ACC112 (cell line): ENCODE results near the gene EYA2.

Experiments used
- H2AFZ ChIP-seq: fragments of 200-600 bp; sonication (generic); one replicate; pipeline ENCODE4 v1.6.0; 2017; ENCODE audit warnings: antibody characterized with exemption, low read length; ENCODE audit not compliant: unreplicated experiment
- H3K27ac ChIP-seq: fragments of 200-600 bp; sonication (generic); 2 replicates; pipeline ENCODE4 v1.5.1; 2014; ENCODE audit warnings: low read depth, mild to moderate bottlenecking, antibody characterized with exemption, low read length, moderate library complexity
- H3K27me3 ChIP-seq: fragments of 200-600 bp; sonication (generic); 2 replicates; pipeline ENCODE4 v1.6.1; 2014; ENCODE audit warnings: mild to moderate bottlenecking, antibody characterized with exemption, low read length, moderate library complexity, mixed read lengths; ENCODE audit not compliant: insufficient read depth
- H3K36me3 ChIP-seq: fragments of 200-600 bp; sonication (generic); 2 replicates; pipeline ENCODE4 v1.6.1; 2016; ENCODE audit warnings: mild to moderate bottlenecking, antibody characterized with exemption, low read length, moderate library complexity, mixed read lengths; ENCODE audit not compliant: insufficient read depth
- H3K4me1 ChIP-seq: fragments of 200-600 bp; sonication (generic); one replicate; pipeline ENCODE4 v1.6.1; 2016; ENCODE audit warnings: low read length, mixed read lengths; ENCODE audit not compliant: insufficient read depth, unreplicated experiment, control insufficient read depth
- H3K4me3 ChIP-seq: fragments of 200-600 bp; sonication (generic); 2 replicates; pipeline ENCODE4 v1.5.1; 2014; ENCODE audit warnings: mild to moderate bottlenecking, low read depth, low read length
- H3K79me2 ChIP-seq: fragments of 200-600 bp; sonication (generic); one replicate; pipeline ENCODE4 v1.6.0; 2016; ENCODE audit warnings: low read length; ENCODE audit not compliant: control insufficient read depth, unreplicated experiment, insufficient read depth

EYA2 gene

DNA sequence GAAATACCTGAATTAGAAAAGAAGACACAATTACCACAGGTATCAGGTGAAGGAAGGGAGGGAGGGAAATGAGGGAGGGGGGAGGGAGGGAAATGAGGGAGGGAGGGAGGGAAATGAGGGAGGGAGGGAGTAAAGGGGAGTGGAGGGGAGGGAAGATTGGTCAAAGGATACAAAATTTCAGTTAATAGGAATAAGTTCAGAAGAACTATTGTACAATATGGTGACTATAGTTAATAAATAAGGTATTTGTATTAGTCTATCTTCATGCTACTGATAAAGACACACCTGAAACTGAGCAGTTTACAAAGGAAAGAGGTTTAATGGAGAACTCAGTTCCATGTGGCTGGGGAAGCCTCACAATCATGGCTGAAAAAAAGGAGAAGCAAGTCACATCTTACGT, 185.7 kb downstream of the EYA2 start:
- no peak overlapping the region for H2AFZ ChIP-seq
- H3K27me3 ChIP-seq: no peaks in the 10 kb centered on the region
- no peak overlapping the region for H3K4me3 ChIP-seq
- no peaks in the 10 kb centered on the region for H3K4me1 ChIP-seq
- H3K79me2 ChIP-seq: no peaks in the 10 kb centered on the region
- no peak overlapping the region for H3K27ac ChIP-seq
- no peaks in the 10 kb centered on the region for H3K36me3 ChIP-seq

DNA sequence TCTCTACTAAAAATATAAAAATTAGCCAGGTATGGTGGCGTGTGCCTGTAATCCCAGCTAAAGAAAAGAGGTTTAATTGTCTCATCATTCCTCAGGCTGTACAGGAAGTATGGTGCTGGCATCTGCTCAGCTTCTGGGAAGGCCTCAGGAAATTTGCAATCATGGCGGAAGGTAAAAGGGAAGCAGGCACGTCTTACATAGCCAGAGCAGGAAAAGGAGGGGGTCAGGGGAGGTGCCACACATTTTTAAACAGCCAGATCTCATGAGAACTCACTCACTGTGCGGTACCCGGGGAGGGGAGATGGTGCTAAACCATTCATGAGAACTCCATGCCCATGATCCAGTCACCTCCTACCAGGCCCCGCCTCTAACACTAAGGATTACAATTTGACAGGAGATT, 191.7 kb downstream of the EYA2 start:
- Histone ChIP-seq H3K27me3 (no peaks in the 10 kb centered on the region), H3K36me3 (no peaks in the 10 kb centered on the region), H3K4me1 (no peaks in the 10 kb centered on the region), H3K4me3 (no peak overlapping the region), H2AFZ (no peak overlapping the region), H3K79me2 (no peaks in the 10 kb centered on the region), H3K27ac (no peak overlapping the region)

DNA sequence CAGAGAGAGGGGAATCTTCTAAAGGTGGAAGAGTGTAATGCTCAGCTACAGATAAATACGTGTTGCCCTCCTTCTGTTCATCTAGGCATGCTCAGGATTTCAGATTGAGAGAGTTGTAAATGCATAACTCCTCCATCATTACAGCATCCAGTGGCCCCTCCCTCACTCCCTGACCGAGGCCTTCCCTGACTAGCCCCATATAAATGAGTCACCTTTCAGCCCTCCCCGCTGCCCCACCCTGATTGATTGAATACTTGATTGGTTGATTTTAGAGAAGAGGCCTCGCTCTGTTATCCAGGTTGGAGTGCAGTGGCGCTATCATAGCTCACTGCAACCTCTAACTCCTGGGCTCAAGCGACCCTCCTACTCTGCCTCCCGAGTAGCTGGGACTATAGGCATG, 193.7 kb downstream of the EYA2 start:
- Histone ChIP-seq H3K4me1 (no peaks in the 10 kb centered on the region), H3K27me3 (no peaks in the 10 kb centered on the region), H3K27ac (no peak overlapping the region), H2AFZ (no peak overlapping the region), H3K36me3 (no peaks in the 10 kb centered on the region), H3K79me2 (no peaks in the 10 kb centered on the region), H3K4me3 (no peak overlapping the region)

DNA sequence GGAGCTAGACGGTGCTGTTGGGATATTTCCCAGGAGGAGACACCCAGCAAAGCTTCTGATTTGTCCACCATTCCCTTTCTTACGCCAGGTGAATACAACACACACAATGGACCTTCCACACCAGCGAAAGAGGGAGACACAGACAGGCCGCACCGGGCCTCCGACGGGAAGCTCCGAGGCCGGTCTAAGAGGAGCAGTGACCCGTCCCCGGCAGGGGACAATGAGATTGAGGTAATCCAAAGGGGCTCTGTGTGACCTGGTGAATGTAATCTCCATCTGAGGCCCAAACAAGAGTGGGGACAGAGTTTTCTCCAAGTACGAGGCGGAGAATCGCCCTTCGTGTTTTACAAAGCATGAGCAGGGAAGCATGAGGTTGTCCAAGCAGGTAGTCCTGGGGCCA, 194.5 kb downstream of the EYA2 start:
- Histone ChIP-seq H3K4me1 (no peaks in the 10 kb centered on the region), H3K79me2 (no peaks in the 10 kb centered on the region), H3K36me3 (no peaks in the 10 kb centered on the region), H3K27me3 (no peaks in the 10 kb centered on the region), H3K27ac (no peak overlapping the region), H2AFZ (no peak overlapping the region), H3K4me3 (no peak overlapping the region)

DNA sequence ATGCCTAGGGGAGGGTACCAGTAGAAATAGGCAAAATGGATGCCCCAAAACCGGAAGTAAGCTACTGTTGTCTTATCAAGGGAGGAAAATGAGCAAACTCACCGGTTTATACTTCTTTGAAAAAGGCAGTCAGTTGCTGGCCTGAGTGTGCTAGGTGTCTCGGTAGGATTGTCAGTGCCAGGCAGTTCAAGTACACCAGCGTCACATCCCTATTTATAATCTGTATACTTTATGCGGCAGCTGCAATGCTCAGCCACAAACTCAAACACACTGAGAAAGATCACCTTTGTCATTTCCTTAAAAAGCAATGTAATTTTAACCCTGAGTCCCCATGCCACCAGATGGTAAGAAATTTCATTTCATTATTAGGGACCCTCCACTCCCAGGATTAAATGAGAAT, 196.2 kb downstream of the EYA2 start:
- H3K4me3 ChIP-seq: no peak overlapping the region
- H2AFZ ChIP-seq: no peak overlapping the region
- H3K27me3 ChIP-seq: no peaks in the 10 kb centered on the region
- H3K36me3 ChIP-seq: no peaks in the 10 kb centered on the region
- H3K79me2 ChIP-seq: no peaks in the 10 kb centered on the region
- no peaks in the 10 kb centered on the region for H3K4me1 ChIP-seq
- no peak overlapping the region for H3K27ac ChIP-seq

DNA sequence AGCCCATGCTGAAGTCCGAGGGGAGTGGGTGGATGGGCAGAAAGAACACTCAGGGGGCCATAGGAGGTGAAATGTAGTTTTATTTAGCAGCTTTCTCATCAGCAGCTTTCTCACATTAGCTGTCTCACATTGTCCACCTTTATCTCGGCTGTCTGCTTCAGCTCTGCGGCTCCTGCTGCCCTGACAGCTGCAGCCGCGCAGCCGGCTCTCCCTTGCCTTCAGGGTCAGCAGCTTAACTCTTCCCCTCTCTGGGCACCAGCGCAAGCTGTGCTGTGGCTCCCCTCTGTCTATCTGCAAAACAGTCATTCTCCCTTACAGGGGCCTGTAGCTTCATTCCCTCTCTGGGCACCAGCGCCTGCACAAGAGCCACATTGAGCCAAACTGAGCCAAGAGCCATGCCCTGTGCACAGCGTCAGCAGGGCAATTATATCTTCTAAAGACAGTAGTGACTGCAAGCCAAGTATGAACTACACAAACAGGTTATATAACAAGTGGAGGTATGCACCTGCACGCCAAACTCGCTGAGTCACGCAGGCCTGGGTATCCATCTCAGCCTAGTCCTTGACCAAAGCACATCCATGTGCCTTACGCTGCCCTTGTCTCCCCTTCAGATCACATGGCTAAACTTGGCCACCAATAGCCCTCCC, 198.8 kb downstream of the EYA2 start:
- H2AFZ ChIP-seq: no peak overlapping the region

DNA sequence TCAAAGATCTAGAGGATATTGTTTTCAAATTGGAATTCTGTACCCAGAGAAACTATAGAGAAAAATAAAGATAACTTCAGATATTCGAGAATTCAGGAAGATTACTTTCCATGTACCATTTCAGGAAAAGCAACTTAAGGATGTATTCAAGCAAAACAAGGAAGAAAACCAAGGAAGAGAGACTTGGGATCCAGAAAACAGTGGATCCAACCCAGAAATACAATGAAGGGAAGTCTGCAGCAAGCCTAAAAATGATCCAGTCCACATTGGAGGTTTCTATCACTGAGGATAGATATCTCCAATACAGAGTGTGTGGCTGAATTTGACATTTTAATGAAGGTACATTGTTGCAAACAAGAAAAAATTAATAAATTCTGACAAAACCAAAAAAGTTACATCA, 201.0 kb downstream of the EYA2 start:
- H3K27me3 ChIP-seq: no peaks in the 10 kb centered on the region; the same call in 1 of the 2 replicates
- H2AFZ ChIP-seq: no peak overlapping the region
- no peak overlapping the region for H3K27ac ChIP-seq
- no peaks in the 10 kb centered on the region for H3K79me2 ChIP-seq
- no peaks in the 10 kb centered on the region for H3K36me3 ChIP-seq
- peaks cover 6% of the 10 kb centered on the region for H3K4me1 ChIP-seq
- H3K4me3 ChIP-seq: no peak overlapping the region

More for the DNA sequence above, 198.8 kb downstream of the EYA2 start:
- H3K27ac ChIP-seq: no peak overlapping the region
- H3K27me3 ChIP-seq: no peaks in the 10 kb centered on the region; the same call in 1 of the 2 replicates
- no peak overlapping the region for H3K4me3 ChIP-seq
- H3K4me1 ChIP-seq: no peaks in the 10 kb centered on the region
- H3K36me3 ChIP-seq: no peaks in the 10 kb centered on the region
- no peaks in the 10 kb centered on the region for H3K79me2 ChIP-seq

DNA sequence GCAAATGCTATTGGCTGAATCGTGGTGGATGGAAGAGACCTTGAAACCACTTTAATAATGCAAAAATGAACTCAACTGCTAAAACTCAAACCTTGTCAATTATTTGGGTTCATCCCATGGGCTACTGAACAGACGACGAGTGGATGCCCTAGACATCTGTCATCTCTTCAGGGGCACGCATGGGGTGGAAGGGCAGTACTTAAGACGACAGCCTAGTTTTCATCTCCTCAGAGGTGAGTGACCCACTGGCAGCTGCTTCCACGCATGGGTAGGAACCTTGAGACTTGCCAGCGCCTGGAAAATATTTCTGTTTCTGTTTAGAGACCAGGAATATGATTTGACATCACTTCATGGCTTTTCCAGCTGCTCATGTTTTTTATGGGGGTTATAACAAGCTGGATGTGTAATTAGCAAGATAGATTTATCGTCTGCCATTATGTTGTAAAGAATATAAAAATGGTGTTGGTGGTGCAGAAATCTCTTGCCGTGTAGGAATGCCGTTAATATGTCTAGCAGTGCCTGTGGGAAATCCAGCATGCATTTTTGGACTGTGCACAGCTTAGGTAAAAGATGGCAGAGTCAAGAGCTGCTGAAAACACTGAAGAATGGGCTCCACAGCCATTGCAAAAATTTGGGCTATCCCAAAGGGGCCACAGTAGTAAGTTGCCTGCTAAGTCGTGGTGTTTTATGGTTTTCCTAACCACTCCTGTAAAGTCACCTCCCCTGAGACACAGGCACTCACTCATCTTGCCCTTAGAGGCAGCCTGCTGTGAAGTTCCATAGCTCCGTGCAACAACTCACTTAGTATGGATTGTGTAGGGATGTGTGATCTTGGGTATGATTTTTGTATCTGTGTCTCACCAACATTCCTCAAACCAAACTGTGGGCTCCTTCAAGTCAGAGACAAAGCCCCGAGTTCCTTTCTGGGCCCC, 203.3 kb downstream of the EYA2 start:
- H2AFZ ChIP-seq: no peak overlapping the region
- H3K79me2 ChIP-seq: no peaks in the 10 kb centered on the region
- H3K4me3 ChIP-seq: no peak overlapping the region
- H3K27me3 ChIP-seq: no peaks in the 10 kb centered on the region; the same call in 1 of the 2 replicates
- peaks cover 12% of the 10 kb centered on the region for H3K4me1 ChIP-seq
- H3K36me3 ChIP-seq: no peaks in the 10 kb centered on the region
- H3K27ac ChIP-seq: no peak overlapping the region

DNA sequence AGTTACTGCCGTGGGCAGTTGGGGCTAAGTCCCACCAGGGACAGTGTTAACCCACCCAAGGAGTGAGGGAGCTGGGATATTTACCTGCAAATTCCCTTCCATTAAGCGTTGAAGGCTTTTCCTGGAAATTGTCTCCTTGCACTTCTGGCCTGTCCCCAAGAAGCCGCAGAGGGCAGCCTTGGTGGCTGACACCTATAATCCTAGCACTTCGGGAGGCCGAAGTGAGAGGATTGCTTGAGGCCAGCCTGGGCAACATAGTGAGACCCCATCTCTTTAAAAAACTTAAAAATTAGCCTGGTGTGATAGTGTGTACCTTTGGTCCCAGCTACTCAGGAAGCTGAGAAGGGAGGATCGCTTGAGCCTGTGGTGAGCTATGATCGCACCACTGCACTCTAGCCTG, 204.4 kb downstream of the EYA2 start:
- H3K4me3 ChIP-seq: no peak overlapping the region
- H3K27ac ChIP-seq: no peak overlapping the region
- peaks cover 12% of the 10 kb centered on the region for H3K4me1 ChIP-seq
- no peaks in the 10 kb centered on the region for H3K36me3 ChIP-seq
- H3K79me2 ChIP-seq: no peaks in the 10 kb centered on the region
- no peak overlapping the region for H2AFZ ChIP-seq
- no peaks in the 10 kb centered on the region; the same call in 1 of the 2 replicates for H3K27me3 ChIP-seq

DNA sequence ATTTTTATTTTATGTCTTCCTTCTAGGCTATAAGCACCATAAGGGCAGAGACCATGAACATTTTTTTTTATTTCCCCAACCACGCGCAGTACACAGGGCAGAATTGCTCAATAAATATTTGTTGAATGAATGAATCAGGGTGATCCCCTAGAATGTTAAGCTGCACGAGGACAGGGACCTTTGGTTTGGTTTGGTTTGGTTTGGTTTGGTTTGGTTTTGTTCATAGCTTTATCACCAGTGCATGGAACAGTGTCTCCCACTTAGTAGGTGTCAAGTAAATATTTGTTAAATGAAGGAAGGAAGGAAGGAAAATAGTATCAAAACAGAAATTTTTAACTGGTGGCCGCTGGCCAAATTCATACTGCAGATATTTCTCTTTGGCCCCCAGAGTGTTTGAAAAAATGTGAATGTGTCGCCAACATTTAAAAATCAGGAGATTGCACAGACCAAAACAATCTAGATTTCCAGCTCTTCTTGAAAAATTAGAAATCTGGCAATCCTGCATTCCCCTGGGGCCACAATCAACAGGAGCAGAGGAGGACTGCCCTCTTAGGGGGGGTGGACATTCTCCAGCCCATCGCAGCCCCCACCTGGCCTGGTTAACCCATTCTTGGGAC, 205.3 kb downstream of the EYA2 start:
- H3K27me3 ChIP-seq: no peaks in the 10 kb centered on the region; the same call in 1 of the 2 replicates
- H3K36me3 ChIP-seq: no peaks in the 10 kb centered on the region
- H3K4me1 ChIP-seq: peaks cover 12% of the 10 kb centered on the region
- 0 out of 2 replicates have a peak overlapping the region, but pooled peaks have one; percentile 2 for H3K27ac ChIP-seq
- no peaks in the 10 kb centered on the region for H3K79me2 ChIP-seq
- H2AFZ ChIP-seq: no peak overlapping the region
- H3K4me3 ChIP-seq: no peak overlapping the region
